GM18499 (cell line): ENCODE results near the gene LRRC55.
"Not testable (repeated sequence)": the region's sequence is repeated elsewhere in the genome, so short reads cannot be mapped to it uniquely, and the experiment has no call there.

Source experiments
- ATAC-seq: cut with Tn5 transposase; IDR thresholded peaks from one replicate; pipeline ENCODE4 v1.9.1; 2021; ENCODE audit warnings: moderate number of reproducible peaks; ENCODE audit not compliant: insufficient read depth, unreplicated experiment

Gene LRRC55

DNA sequence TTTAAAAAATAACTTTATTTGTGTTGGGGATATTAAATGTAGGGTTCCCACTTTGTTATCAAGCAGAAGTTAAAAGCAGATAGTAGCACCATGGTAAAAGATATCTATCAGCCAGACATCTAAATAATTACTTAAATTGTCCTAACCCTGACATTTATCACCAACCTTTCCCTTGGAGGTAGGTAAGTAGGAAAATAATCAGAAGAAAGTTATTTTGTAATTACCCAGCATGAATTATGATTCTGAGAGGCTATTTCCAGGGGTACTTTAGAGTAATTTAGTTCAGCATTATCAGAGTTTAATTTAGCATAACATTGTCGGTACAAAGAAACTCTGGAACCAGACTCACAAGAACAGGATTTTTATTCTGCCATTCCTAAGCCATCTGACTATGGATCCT is 23.2 kb upstream of the LRRC55 start:
- ATAC-seq = no peak

DNA sequence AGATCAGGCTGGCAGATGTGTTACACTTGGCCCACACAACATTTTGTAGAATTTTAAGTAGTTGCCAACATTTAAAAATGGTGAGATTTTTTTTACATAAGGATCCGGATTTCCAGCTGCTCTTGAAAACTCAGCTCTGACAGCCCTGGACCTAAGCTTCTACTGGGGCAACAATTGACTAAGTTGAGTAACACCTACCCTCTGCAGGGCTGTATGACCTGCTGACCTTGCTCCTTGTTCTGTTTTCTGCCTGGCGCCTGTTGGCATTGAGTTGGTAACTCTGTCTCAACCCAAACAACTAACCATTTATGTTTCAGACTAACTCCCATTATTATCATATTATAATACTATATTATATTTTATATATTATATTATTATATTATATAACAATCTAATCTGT is 21.1 kb upstream of the LRRC55 start:
- ATAC-seq = no peak

DNA sequence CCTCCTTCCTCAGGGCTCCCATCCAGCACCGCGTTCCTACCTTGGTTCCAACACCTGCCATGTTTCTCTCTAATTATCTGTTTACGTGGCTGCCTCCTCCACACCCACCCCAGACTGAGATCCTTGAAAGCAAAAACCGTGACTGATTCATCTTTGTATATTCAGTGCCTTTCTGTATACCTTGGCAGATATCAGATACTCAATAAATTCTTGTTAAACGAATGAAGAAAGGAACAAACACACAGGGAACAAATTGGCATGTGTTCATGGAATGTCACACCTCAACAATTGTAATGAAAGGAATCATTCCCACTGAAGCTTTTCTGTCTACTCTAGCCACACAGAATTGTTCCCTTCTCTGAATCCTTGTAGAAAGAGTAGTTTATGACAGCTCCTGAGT is 20.4 kb upstream of the LRRC55 start:
- ATAC-seq = no peak

DNA sequence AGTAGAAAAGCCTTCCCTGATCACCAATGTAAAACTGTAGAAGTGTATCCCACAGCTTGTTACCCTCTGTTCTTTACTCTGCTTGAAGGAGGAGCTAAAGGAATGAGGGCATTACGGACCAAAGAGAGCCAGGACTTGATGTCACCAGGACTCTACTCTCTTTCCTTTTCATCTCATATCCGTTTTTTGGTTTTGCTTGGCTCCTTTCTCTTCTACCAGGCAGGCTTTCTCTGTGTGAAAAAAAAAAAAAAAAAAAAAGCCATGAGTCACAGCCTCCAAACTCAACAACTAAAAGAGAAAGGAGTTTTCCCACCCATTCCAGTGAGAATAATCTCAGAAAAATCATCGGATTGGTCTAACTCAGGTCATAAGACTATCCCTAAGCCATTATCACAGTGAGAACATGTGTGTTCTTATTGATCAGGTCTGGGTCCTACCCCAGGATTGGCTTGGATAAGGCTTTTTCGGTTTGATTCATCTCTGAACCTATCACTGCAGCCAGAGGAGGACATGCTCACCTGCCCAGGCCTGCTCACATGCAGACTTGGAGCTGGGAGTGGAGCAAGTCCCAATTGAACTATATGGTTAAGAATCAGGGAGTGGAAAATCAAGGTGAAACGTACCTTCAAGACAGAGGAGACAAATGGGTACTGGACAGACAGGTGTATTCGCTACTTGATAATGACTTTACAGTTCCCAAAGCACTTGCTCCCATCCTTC is 19.4 kb upstream of the LRRC55 start:
- ATAC-seq = no peak

DNA sequence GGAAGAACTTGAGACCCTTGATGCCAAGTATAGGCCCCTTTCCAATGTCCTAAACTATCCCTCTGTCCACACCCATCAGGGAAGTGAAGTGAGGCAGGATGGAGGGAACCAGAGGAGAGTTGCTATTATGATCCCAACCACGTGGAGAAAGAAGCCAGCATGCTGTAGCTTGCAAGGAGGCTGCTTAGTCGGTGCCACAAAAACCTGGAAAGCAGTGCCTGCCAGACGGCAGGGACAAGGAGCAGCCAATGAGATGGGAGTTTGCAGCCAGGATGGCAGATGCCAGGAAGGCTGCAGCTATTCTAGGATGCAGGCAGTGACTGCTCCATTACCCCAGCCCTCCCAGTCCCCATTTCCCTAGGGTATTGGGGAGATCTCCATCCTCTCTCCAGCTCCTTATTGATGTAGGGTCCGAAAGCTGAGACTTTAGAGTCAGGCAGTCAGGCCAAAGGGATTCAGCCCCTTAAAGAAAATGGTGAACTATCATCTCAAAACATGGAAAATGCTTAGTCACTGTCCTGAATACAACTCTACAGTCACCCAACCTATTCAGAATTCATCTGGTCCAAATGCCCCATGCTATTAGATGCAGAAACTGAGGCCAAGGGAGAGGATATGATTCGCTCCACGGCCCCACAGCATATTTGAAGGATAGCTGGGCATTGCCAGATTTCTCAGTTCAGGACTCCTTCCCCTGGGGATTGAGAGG is 18.4 kb upstream of the LRRC55 start:
- no peak for ATAC-seq

DNA sequence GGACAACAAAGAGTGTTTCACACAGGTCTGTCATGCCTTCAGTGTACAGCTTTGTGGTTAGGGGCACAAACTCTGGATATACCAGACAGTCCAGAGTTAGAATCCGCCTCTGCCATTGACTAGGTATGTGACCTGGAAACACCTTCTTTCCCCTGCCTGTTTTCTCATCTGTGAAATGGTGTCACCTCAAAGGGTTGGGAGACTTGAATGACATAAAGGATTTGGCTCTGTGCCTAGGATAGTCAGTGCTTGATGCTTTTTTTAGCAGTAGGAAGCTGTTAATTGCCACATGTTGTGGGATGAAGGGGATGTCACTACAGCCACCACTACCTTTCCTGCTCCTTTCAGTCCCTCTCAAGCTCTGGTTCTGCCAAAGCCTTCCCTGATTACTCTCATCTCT is 17.4 kb upstream of the LRRC55 start:
- no peak for ATAC-seq

DNA sequence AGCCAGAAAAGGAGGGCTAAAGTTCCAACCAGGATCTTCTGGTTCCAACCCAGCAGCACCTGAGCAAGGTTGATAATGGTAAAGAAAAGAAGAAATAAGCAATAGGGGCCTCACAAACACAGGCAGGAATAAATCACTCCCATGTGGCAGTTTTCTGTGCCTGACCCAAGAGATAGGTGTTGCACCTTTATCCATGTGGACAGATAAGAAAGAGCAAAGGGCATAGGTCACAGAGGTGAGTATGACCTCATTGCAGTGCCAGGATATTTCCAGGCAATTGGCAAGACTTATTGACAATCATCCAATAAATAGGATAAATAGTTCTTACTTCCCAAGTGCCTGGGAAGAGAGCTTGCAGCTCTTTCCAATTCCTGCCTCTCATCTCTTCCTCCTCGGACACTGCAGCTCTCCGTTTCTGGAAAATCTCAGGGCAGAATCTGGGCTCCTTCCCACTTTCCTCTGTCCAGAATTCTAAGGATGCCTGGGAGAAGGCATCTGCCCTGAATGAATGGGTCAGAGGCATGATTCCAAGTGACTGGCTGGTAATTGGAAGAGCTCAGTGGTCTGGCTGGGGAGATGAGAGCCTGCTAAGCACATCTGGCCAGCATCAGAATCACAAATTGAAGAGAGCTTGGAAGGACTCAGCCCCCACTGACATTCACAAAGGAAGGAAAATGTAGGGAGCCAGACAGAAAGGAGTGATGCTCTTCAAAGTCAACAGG is 14.5 kb upstream of the LRRC55 start:
- ATAC-seq = no peak

DNA sequence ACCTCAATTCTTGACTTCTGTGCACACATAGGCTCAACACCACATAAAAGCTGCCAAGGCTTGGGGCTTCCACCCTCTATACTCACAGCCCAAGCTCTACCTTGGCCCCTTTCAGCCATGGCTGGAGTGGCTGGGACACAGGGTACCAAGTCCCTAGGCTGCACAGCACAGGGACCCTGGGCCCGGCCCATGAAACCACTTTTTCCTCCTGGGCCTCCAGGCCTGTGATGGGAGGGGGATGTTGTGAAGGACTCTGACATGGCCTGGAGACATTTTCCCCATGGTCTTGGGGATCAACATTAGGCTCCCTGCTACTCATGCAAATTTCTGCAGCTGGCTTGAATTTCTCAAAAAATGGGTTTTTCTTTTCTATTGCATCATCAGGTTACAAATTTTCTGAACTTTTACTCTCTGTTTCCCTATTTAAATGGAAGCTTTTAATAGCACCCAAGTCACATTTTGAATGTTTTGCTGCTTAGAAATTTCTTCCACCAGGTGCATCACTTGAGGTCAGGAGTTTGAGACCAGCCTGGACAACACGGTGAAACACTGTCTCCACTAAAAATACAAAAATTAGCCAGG is 11.9 kb upstream of the LRRC55 start:
- ATAC-seq = not testable (repeated sequence)

DNA sequence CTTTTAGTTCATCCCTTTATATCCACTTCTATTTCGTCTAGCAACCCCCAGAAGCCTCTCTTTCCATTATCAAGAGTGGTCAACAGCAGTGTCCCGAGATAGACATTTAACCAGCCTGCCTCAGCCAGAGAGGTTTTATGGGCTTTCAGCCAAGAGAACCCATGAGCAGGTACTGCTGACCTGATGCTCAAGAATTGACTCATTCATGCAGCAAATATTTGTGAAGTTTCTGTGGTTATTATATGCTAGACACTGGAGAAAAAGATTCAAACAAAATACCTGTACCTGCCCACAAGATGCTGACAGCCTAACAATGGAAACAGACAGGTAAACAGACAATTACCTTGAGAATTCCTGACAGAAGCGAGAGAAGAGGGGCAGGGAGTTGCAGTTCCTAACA is 9.7 kb upstream of the LRRC55 start:
- ATAC-seq = no peak

DNA sequence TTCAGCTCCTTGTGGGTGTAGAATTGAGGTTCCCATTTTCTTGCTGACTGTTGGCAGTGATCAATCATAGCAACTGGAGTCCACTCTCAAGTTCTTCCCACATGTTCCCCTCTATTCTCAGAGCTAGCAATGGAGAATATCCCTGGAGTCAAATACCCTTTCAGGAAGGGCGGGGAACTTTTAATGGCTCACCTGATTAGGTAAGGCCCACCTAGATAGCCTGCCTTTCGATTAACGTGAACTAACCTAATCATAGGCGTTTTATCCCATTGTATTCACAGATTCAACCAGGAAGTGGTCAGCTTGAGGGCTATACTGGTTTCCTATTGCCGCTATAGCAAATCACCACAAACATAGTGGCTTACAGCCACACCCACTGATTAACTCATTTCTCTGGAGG is 7.1 kb upstream of the LRRC55 start:
- no peak for ATAC-seq

DNA sequence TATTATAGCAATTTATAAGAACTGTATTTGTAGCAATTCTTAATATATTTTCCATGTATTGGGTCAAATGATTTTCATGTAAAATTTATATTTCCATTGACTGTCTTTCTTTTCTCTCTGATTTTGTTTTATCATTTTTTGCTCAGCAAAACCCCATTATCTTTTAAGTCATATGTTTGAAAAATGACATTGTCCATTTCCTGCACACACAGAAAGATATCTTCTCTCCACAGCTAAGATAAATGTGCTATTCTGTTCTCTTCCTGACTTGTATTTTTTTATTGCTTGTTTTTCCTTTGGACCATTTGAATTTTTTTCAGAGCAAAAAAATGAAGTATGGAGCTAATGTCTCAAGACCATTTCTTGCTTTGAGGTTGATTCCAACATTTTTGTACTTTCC is 6.3 kb upstream of the LRRC55 start:
- ATAC-seq = no peak

DNA sequence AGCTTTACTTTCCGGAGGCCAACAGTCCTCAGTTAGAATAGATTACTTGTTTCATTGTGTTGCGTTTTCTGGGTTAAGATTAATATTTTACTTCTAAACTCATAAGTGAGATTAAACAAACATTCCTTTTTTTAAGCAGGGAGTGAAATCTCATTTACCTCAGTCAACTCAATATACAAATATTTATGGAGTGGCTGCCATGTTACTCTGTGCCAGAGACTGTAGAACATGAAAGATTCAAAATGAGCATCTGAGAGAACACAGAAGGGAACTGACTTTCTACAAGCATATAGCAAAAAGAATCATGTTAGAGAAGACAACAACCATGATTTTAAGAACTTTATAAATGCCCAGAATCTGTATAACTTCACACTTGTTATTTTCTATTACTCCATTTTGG is 3.4 kb upstream of the LRRC55 start:
- no peak for ATAC-seq

DNA sequence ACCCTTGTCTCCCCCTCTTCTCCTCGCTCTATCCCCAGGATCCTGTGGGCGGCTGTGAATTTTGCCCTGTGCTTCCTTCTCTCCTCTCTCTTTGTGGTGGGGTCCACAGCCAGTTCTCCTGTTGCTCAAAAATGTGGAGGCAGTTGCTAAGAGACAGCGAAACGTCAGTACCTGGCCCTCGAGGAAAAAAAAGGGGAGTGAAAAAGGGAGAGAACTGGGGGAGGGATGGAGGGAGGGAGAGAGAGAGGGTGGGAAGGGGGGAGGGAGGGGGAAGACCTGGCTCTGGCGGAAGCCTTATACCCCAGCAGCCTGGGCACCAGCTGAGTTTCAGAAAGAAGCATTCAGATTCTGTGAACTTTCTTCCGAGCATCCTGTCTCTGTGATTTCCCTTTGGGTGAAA is 2.1 kb upstream of the LRRC55 start:
- no peak for ATAC-seq

DNA sequence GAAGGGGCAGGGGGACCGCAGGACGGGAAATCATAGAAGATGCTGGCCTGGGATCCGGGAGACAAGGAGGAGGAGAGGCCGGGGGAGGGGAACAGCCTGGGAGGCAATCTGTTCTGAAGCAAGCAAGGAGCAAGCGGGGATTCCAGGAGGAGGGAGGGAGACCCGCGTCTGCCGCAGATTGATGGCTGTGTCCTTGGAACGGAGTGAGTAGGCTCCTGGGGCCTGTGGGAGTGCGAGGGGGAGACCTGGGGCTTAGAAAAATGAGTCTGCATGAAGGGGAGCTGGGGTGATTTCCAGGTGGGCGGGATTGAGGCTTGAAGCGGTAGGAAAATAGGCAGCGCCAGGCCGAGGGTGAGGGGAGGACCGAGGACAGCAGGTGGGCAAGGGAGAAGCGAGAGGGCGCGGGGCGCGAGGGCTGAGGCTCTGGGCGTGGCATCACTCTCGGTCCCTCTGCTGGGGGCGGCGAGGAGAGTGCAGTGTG is 1.6 kb upstream of the LRRC55 start:
- ATAC-seq = no peak

DNA sequence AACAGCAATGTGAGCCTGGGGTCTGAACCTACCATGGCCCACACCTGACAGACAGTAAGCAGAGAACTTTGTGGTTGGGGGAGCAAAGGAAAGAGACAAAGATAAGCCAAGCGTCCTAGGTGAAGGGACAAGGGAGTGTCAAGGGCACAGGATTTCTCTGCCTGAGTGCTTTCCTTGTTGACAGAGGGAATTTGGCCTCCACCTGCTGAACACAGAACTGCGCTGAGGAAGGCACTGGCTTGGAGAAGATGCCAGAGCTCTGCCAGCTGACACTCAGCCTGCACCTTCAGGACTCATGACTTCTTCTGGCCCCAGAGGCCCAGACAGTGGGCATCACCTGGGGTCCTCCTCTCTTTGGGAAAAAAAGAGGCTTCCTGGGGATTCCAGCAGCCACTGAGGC is 789 bp upstream of the LRRC55 start:
- no peak for ATAC-seq

DNA sequence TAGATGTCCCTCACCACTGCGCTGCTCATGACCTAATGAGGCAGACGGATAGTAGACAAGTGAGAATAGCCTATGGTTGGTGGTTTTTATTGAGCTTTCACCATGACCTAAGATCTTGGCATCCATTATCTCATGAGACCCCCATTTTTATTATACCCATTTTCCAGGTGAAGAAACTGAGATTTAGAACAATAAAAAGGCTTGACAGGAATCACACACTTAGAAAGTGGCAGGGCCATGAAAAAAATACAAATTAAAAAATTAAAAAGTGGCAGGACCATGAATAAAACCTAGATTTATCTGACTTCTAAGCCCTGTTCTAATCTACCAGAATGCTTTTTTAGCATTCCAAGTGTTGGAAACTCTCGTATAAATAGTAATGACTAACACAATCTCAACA is 1.1 kb downstream of the LRRC55 start:
- no peak for ATAC-seq

DNA sequence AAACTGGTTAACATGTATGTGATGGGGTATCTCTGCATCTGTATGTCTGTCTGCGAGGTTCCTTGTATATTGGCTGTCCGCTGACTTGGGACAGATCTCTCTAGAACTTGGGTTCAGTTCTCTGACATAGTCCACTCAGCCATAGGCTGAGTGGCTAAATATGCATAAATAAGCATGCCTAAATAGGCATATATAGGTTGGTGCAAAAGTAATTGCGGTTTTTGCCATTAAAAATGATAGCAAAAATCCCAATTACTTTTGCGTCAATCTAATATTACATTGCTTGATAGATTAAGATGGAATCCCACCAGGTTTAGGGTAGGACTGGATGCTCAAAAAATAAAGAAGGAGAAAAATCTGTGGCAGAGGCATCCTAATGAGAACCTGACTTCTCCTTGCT is 8.8 kb downstream of the LRRC55 start:
- ATAC-seq = no peak

DNA sequence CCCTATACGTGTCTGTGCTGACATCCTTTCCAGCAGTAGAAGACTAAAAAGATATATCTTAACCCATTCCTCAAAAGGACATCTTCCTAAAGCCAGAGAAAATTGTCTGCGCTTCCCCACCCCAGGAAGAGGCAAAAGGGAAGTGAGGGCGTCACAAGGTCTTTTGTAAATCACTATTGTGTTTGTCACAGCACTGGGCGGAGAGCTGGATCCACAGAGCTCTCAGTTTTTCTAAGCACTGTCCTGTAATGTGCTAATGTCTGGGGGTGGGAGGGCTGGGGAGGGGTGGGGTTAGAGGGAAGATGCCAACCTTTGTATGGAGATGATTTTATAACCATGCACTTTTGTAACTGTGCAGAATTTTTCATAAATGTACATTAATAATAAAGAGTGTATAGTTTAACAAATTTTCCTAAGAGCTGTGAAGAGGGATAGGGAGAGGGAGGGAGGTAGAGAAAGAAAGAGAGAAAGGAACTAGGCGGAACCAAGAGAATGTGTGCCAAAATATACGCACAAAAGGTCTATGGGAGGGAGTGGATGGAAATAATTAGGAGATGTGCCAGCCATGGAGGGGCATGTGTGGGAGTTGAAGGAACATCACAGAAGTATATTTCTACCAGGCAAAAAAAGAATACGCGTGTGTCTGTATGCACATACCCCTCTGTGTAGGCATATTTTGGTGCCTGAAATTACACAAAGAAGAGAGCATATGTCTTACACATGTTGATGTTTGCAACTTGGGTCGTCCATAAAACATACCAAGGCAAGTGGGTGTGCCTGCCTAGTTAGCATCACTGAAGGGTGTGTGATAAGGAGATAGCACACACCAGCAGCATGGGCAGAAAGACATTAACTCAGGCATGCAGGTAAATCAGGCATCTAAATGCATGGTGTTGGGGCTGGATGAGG is 9.8 kb downstream of the LRRC55 start:
- ATAC-seq = no peak

DNA sequence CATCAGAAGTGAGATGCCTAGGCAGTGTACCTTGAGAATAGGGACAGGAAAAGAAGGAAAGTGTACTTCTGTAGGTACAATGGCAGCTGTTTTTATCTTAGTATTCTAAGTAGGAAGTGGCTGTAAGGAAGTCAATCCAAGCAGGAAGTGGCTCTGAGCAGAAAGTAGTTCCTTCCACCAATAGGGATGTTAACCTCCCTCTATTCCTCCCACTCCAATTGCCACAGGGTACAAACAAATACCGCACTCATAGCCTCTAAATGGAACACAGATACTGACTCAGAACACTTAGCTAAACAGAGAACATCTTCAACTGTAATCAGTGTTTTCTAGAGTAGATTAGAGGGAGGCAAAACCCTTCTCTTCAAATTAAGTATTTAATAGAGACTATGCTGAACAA is 10.6 kb downstream of the LRRC55 start:
- no peak for ATAC-seq

DNA sequence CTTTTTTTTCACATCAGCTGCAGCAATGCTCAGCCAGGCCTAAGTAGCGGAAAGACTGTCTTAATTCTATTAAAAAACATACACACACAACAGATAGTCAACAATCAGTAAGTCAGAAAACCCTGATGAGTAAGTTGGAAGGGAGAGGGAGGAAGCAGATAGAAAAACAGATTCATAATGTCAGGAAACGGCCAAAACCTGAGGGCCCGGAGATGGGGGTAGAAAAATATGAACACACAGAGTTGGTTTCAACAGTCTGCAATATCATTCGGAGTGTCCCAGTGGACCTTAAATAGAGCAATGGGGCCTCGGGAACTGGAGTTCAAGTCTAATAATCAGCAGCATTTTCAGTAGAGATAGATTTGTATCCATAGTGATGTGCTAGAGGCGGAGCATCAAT is 14.8 kb downstream of the LRRC55 start:
- ATAC-seq = no peak
